GM12875 (cell line): ENCODE measurements around the gene SLC9A3.

Experiments
- H3K4me3 ChIP-seq: one replicate; pipeline ENCODE4 v1.5.1; 2011; ENCODE audit warnings: low read depth, low read length, control low read depth
- CTCF ChIP-seq: IDR thresholded peaks from 2 replicates; pipeline ENCODE4 v1.5.1; 2011; ENCODE audit warnings: low read depth, mild to moderate bottlenecking, control low read depth, inconsistent platforms, low read length, moderate library complexity, borderline replicate concordance; ENCODE audit not compliant: insufficient read depth

SLC9A3 gene

DNA sequence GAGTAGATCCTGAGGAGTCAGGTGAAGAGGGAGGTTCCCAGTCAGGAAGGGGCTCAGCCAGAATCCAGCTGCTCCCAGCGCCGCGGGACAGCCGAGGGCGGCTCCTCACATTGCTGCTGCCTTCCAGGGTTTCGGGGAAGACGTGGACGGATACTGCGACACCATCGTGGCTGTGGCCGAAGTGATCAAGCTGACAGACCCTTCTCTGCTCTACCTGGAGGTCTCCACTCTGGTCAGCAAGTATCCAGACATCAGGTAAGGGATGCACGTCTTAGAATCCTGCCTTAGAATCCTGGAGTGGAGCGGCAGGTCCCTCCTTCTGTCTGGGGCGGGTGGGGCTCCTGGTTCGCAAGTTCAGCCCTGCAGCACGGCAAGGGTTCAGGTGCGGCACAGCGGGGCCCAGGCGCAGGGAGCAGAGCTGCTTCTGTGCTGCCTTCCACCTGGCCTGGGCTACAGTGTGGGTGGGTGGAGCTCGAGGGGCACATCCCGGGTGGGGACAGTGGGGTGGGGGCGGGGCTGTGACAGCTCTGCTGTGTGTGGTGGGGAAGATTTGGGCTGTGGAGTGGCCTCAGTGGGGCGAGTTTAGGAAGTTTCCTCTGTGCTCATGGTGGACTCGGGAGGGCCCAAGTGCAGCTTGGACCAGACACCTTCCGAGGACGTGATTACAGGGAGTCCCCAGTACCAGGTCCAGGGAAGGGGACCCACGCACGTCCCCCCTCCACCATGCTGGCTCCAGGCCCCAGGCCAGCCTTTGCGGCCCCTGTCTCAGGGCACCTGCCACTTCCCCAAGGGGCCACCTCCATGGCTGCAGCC lies 58.5 kb downstream of the SLC9A3 start:
- H3K4me3 ChIP-seq = no peak overlapping the region
- TF ChIP-seq CTCF = no peak

DNA sequence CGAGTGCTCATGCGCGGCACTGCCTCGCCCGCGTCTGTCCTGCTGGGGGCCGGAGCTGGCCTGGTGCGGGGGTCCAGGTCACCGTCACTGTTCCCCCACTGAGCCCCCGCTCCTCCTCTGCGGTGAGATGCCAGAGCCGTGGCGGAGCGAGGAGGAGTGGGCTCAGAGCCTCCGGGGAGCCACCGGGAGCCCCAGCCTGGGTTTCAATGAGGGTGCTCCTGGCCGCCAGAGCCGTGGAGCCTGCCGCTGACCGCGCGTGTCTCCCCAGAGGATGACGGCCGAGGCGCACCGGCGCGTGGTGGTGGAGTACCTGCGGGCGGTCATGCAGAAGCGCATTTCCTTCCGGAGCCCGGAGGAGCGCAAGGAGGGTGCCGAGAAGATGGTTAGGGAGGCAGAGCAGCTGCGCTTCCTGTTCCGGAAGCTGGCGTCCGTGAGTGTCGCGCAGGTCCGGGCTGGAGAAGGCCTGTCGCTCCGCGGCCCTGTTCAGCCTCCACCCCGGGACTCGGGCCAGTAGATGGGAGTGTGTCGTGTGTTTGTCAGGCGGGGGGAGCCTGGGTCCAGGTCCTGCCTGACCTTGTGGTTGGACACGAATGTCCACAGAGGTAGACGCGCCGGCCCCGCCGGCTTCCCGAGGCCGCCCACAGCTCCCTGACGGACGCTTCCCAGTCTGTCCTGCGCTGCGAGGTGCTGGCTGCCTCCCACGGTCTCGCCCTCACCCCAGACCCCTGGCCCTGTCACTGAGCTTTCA lies 59.2 kb downstream of the SLC9A3 start:
- TF ChIP-seq CTCF = no peak

DNA sequence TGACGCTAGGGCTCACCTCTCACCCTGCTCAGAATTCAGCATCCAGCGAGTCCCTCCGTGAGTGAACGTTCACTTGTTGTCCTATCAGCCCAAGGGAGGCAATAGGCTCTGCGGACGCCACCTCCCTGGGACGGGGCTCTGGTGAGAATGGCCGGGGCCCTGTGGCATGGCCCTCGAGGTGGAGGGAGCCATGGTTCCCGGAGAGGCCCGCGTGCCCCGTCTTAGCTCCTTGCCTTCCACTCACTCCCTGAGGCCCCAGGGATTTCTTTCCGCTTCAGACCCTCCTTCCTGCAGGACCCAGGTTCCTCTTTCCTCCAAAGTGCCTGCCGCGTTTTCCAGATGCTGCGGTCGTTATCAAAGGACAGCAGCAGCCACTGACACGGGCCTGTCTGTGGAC lies 59.8 kb downstream of the SLC9A3 start:
- H3K4me3 ChIP-seq = no peak overlapping the region
- TF ChIP-seq CTCF = no peak

More for the DNA sequence above, 59.2 kb downstream of the SLC9A3 start:
- no peak overlapping the region for H3K4me3 ChIP-seq

GRCh38 chr5:463952-464351 lies 60.3 kb downstream of the SLC9A3 start:
- no peak overlapping the region for H3K4me3 ChIP-seq
- TF ChIP-seq CTCF = no peak

DNA sequence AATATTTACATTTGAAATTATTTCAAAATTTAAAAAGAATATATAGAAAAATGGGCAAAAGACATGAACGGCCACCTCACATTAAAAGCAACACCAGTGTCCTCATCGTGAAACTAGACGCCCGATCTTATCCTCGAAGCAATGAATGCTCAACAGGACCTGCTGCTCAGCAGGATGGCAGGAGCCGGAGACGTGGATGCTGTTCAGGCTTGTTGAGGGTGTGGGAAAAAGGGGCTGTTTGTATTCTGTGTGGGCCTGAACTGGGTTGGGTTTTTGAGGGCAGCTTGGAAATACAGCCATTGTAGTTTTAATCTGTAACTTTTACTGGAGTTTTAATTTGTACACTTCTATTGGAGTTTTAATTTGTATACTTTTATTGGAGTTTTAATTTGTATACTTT lies 60.9 kb downstream of the SLC9A3 start:
- no peak for TF ChIP-seq CTCF
- H3K4me3 ChIP-seq = no peak overlapping the region

- no peak for TF ChIP-seq CTCF
- no peak overlapping the region for H3K4me3 ChIP-seq
These were observed 62.2 kb downstream of the SLC9A3 start for GRCh38 chr5:462051-462481.

- H3K4me3 ChIP-seq = no peak overlapping the region
- no peak for TF ChIP-seq CTCF
These were observed 64.0 kb downstream of the SLC9A3 start for GRCh38 chr5:460273-460625.
